ENCODE results near the gene JUNB.

DNA sequence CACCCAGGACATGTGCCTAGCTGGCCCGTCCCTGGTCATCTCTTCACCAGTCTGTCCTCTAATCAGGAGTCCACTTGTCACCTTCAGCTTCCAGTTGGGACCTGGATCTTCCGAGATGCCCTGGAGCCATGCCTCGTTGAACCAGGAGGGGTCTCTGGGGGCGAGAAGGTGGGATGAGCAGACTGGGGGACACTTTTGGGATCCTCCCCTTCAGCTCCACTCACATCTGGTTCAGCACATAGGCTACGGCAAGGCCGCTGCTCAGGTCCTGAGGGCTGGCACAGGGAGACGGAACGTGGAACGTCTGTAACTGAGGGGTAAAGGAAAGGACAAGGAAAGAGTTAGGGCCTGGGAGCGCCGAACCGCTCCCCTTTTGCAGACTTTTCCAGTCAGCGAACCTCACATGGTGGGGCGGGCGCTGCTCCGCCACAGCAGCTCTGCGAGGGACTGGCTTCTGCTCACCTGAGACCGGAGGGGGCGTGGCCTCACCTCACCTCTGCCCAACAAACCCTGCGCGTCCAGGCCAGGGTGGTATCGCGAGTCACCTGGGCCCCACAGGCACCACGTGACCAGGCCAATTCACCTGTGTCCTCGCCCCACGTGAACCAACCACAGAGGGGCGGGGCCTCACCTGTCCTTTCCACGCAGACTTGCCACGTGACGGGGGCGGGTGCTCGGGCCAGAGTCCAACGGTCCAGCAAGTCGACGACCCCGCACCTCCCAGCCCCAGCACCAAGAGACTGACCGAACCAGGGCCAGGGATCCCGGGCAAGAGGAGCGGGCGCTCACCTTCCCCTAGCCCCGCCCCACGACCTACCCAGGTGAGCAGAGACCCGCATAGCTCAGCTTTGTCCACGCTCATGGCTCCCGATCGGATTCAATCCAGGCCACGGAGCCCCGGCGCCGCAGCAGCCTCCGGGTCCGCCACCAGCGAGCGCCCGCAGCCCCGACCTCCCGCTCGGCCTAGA lies 16.4 kb upstream of the JUNB start, which contains the start of gene HOOK2:
- TF ChIP-seq, protein P1, sequence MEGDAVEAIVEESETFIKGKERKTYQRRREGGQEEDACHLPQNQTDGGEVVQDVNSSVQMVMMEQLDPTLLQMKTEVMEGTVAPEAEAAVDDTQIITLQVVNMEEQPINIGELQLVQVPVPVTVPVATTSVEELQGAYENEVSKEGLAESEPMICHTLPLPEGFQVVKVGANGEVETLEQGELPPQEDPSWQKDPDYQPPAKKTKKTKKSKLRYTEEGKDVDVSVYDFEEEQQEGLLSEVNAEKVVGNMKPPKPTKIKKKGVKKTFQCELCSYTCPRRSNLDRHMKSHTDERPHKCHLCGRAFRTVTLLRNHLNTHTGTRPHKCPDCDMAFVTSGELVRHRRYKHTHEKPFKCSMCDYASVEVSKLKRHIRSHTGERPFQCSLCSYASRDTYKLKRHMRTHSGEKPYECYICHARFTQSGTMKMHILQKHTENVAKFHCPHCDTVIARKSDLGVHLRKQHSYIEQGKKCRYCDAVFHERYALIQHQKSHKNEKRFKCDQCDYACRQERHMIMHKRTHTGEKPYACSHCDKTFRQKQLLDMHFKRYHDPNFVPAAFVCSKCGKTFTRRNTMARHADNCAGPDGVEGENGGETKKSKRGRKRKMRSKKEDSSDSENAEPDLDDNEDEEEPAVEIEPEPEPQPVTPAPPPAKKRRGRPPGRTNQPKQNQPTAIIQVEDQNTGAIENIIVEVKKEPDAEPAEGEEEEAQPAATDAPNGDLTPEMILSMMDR (IDR thresholded peaks at IDR 0.05), result no peak
- TF ChIP-seq EZH2 (IDR thresholded peaks at IDR 0.05), result no peak

All from neural progenitor cell (in vitro differentiated cells).